Right kidney (tissue), 1 donor: ENCODE measurements around the gene POLH.

ENCODE experiments used
- DNase-seq: peaks from one replicate; pipeline ENCODE4 v3.0.0-alpha.2; 2016

The POLH gene

GRCh38 chr6:43604174-43604573, 28.2 kb downstream of the POLH start:
- DNase-seq: no peak

- DNase-seq: no peak
Measured at GRCh38 chr6:43606019-43606418, 30.0 kb downstream of the POLH start.

- peak; percentile 40 for DNase-seq
Measured at GRCh38 chr6:43608310-43608763, 32.4 kb downstream of the POLH start.

- no peak for DNase-seq
Measured at GRCh38 chr6:43608807-43609206, 32.8 kb downstream of the POLH start.

GRCh38 chr6:43609402-43609801, 33.4 kb downstream of the POLH start:
- no peak for DNase-seq

GRCh38 chr6:43610431-43610830, 34.4 kb downstream of the POLH start:
- DNase-seq: no peak

GRCh38 chr6:43613721-43614395, 37.9 kb downstream of the POLH start:
- no peak for DNase-seq

- no peak for DNase-seq
Measured at GRCh38 chr6:43614396-43614730, 38.4 kb downstream of the POLH start.

GRCh38 chr6:43616725-43617472, 40.9 kb downstream of the POLH start:
- DNase-seq: no peak

GRCh38 chr6:43621078-43621835, 45.3 kb downstream of the POLH start:
- no peak for DNase-seq

GRCh38 chr6:43621836-43622180, 45.8 kb downstream of the POLH start:
- DNase-seq: no peak

GRCh38 chr6:43622541-43622940, 46.6 kb downstream of the POLH start:
- no peak for DNase-seq

GRCh38 chr6:43623880-43624785, 48.1 kb downstream of the POLH start:
- no peak for DNase-seq

GRCh38 chr6:43624786-43625288, 48.9 kb downstream of the POLH start:
- no peak for DNase-seq

GRCh38 chr6:43625393-43625992, 49.5 kb downstream of the POLH start:
- DNase-seq: no peak

GRCh38 chr6:43627008-43627825, 51.2 kb downstream of the POLH start:
- DNase-seq: peak; percentile 17

- peak; percentile 84 for DNase-seq
Measured at GRCh38 chr6:43628393-43629103, 52.6 kb downstream of the POLH start.

GRCh38 chr6:43629104-43629504, 53.1 kb downstream of the POLH start, which contains the start of gene GTPBP2:
Gene GTPBP2 (minus strand): TSS chr6:43629264. CDS start chr6:43629162, 102 bp downstream.
- no peak for DNase-seq

GRCh38 chr6:43629505-43630300, 53.7 kb downstream of the POLH start:
- peak; percentile 87 for DNase-seq
